ENCODE data around the gene CLCN3. TPM values are rescaled to one million over a fixed set of nuclear protein-coding genes. Genes with fewer than 3 reads are reported as not detected.

CLCN3 gene
- total and polyA plus RNA-seq, 2 of the 13 experiments (the other 11 are each of a cell fraction or from before 2014, with no cell fraction given) = 13.6 to 23.7 TPM

GRCh38 chr4:169757575-169758184 lies 137.3 kb downstream of the CLCN3 start, which contains the start of gene HPF1 (continued):
- TF ChIP-seq RBM39 (IDR thresholded peaks at IDR 0.05; ENCODE audit: low read depth, low read length, poor library complexity, severe bottlenecking) (peak; percentile 79), GRHL1 (CRISPR knock-in tag; conservative IDR thresholded peaks at IDR 0.05) (no peak), E2F1 (CRISPR knock-in tag; IDR thresholded peaks at IDR 0.05) (peak; percentile 92), ATF7 (IDR thresholded peaks at IDR 0.05) (no peak), ATF7 (CRISPR knock-in tag; IDR thresholded peaks at IDR 0.05) (no peak), USF2 (IDR thresholded peaks at IDR 0.05; ENCODE audit: low read depth, low read length) (no peak), USF2 (CRISPR knock-in tag; IDR thresholded peaks at IDR 0.05; ENCODE audit: borderline replicate concordance) (peak; percentile 55; the same call in 1 of the 2 replicates), DNMT3B (CRISPR knock-in tag; conservative IDR thresholded peaks at IDR 0.05) (no peak), DBP (CRISPR knock-in tag; IDR thresholded peaks at IDR 0.05; ENCODE audit: not compliant biosample characterization) (no peak), ZNF337 (CRISPR knock-in tag; IDR thresholded peaks at IDR 0.05; ENCODE audit: borderline replicate concordance, low read depth) (no peak), IRF9 (CRISPR knock-in tag; IDR thresholded peaks at IDR 0.05; ENCODE audit: borderline replicate concordance) (no peak), GMEB1 (CRISPR knock-in tag; IDR thresholded peaks at IDR 0.05; ENCODE audit: borderline replicate concordance) (peak; percentile 76), KLF13 (CRISPR knock-in tag; IDR thresholded peaks at IDR 0.05) (no peak), ZNF75D (CRISPR knock-in tag; IDR thresholded peaks at IDR 0.05; ENCODE audit: borderline replicate concordance) (no peak), ZBTB7A (CRISPR knock-in tag; IDR thresholded peaks at IDR 0.05) (no peak), FOXO4 (CRISPR knock-in tag; conservative IDR thresholded peaks at IDR 0.05) (no peak), ZNF124 (CRISPR knock-in tag; IDR thresholded peaks at IDR 0.05) (no peak; the same call in 1 of the 2 replicates), ASH2L (IDR thresholded peaks at IDR 0.05; ENCODE audit: insufficient read length, low read depth, low read length) (peak; percentile 62)

Data from HepG2 (cell line).